Measurements from ENCODE around the gene CDRT15L2.
"Not testable (repeated sequence)": the region's sequence is repeated elsewhere in the genome, so short reads cannot be mapped to it uniquely, and the experiment has no call there.

- TF ChIP-seq CTCF (IDR thresholded peaks at IDR 0.05; ENCODE audit: low read depth, low read length); POLR2A (IDR thresholded peaks at IDR 0.05; ENCODE audit: extremely low read depth, insufficient read length); MYC (IDR thresholded peaks at IDR 0.05; ENCODE audit: low read depth, low read length); MAX (IDR thresholded peaks at IDR 0.05; ENCODE audit: low read depth, low read length): not testable (repeated sequence)
Measured at GRCh38 chr17:20589454-20589810, 9.9 kb downstream of the CDRT15L2 start.

Measured in NB4 (cell line).